ENCODE measurements around the gene BCDIN3D.

DNA sequence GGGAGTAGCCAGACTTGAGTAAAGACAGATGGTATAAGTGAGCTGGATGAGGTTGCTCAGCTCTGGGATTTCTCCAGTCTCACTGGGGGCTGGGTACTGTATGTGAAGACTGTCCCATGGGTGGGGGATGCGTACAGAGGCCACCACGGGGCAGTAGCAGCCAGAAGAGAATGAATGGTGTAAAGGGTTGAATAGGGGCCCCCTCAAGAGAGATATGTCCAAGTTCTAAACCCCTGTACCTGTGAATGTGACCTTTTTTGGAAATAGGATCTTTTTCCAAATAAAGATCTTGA is 21.8 kb upstream of the BCDIN3D start:
- TF ChIP-seq EZH2 (IDR thresholded peaks at IDR 0.05; ENCODE audit: insufficient read depth, poor library complexity, severe bottlenecking) (no peak), EZH2phosphoT487 (IDR thresholded peaks at IDR 0.05; ENCODE audit: insufficient read depth, low read depth) (no peak)

Data from GM23248 (cell line).